Sigmoid colon (tissue), 7 donors: ENCODE measurements around the gene AP5S1. TPM values are rescaled to one million over a fixed set of nuclear protein-coding genes. Genes with fewer than 3 reads are reported as not detected.

ENCODE experiments used
- DNase-seq: peaks from one replicate; pipeline ENCODE4 v3.0.0-alpha.2; 2019
- H3K27ac ChIP-seq, 4 donors: fragments of 200-600 bp; sonication (generic); one replicate each; pipeline ENCODE4 v1.5.1; 2016 to 2019; ENCODE audit warnings: mild to moderate bottlenecking in 1 of 4
- H3K27me3 ChIP-seq, 3 donors: fragments of 200-600 bp; sonication (generic); one replicate each; pipeline ENCODE4 v1.5.1; 2019; ENCODE audit warnings: mild to moderate bottlenecking in 1 of 3
- H3K36me3 ChIP-seq, 4 donors: fragments of 200-600 bp; sonication (generic); one replicate each; pipeline ENCODE4 v1.5.1; 2016 to 2019
- H3K4me1 ChIP-seq, 4 donors: fragments of 200-600 bp; sonication (generic); one replicate each; pipeline ENCODE4 v1.5.1; 2017 to 2019
- H3K4me3 ChIP-seq, 4 donors: fragments of 200-600 bp; sonication (generic); one replicate each; pipeline ENCODE4 v1.5.1; 2017 to 2019; ENCODE audit warnings: mild to moderate bottlenecking in 2 of 4, moderate library complexity in 1 of 4
- H3K9me3 ChIP-seq, 4 donors: fragments of 200-600 bp in 3 of 4; sonication (generic) in 3 of 4; one replicate each; pipeline versions ENCODE4 v1.5.1 to v1.6.1; 2013 to 2019
- CTCF ChIP-seq, 4 experiments: fragments of 450-650 bp in 3 of 4; fragments of 200-600 bp in 1 of 4; IDR thresholded peaks; one replicate each; pipeline ENCODE4 v1.5.1; 2016 to 2019; ENCODE audit warnings: antibody characterized with exemption in 4 of 4, mild to moderate bottlenecking in 3 of 4, moderate library complexity in 2 of 4
- EP300 ChIP-seq, 4 donors: sonication (generic); formaldehyde crosslinking; IDR thresholded peaks; one replicate each; pipeline ENCODE4 v1.6.1; 2017; ENCODE audit warnings: antibody characterized with exemption in 4 of 4
- POLR2A ChIP-seq, 2 donors: fragments of 450-650 bp; IDR thresholded peaks; one replicate each; pipeline ENCODE4 v1.6.1; 2016; ENCODE audit warnings: antibody characterized with exemption in 2 of 2, mild to moderate bottlenecking in 2 of 2, moderate library complexity in 2 of 2
- POLR2AphosphoS5 ChIP-seq, 4 donors: sonication (generic); formaldehyde crosslinking; IDR thresholded peaks; one replicate each; pipeline ENCODE4 v1.6.1; 2017; ENCODE audit warnings: antibody characterized with exemption in 4 of 4
- WGBS, 2 donors: extraction: QIAGEN DNeasy Blood & Tissue Kit; methylation state at CpG; one replicate each; pipeline ENCODE4 v1.1.7; 2013; 5-methylcytosine and 5-hydroxymethylcytosine counted together
- intact Hi-C: fragments of 100-400 bp; cut with DNase I; formaldehyde crosslinking; loops from one replicate; pipeline ENCODE4 v1.15.1; 2023
- polyA plus RNA-seq, 3 donors: library from polyadenylated mRNA; stranded (reverse); fragments of 200-250 nt; gene quantifications; one replicate each; pipeline ENCODE4 v1.2.3, GENCODE V29; 2013
- total RNA-seq, 4 donors: library from RNA; depleted of rRNA; stranded (reverse); fragments of >200 nt; gene quantifications; one replicate each; pipeline ENCODE4 v1.1.0, GENCODE V29; 2016
- donor health status: healthy with polysubstance abuse.
- donor health status: Bipolar disorder and iron deficiency.
- donor health status: healthy.

Gene AP5S1
- total and polyA plus RNA-seq, 7 donors, result 5.4 to 14.5 (median 10.8) TPM

DNA sequence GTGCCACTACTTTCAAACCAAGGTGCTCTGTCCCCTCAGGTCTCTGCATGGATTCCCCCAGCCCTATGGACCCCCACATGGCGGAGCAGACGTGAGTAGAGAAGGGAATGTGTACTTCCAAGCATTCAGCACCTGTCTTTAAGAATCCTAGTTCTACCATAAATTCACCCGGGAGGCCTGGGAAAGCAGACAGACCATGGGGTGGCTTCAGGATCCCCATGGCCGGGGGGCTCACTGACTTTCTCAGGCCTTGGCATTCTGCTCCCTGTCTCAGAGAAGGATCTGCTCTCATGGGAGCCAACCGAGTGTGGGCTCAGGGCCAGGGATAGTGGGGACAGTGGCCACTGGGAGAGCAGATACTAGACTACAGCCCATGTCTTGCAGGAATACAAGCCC, 22.0 kb upstream of the AP5S1 start:
- H3K4me3 ChIP-seq, result no peak overlapping the region
- H3K4me1 ChIP-seq, result peaks cover 0 to 50% (median 44%) of the 10 kb centered on the region in 4 donors
- intact Hi-C loops, result no loop called here
- 69 to 74% methylated on average over 5 of the region's 5 CpGs for WGBS, 2 donors
- H3K27ac ChIP-seq, result peak overlapping the region; percentile 47 to 99 (median 74)
- H3K9me3 ChIP-seq, result no peaks in the 10 kb centered on the region
- H3K36me3 ChIP-seq, result peaks cover 7 to 48% (median 35%) of the 10 kb centered on the region in 4 donors
- TF ChIP-seq POLR2A (IDR thresholded peaks at IDR 0.05) (no peak), POLR2AphosphoS5 (IDR thresholded peaks at IDR 0.05) (no peak), CTCF (IDR thresholded peaks at IDR 0.05) (no peak), EP300 (IDR thresholded peaks at IDR 0.05) (no peak)
- no peaks in the 10 kb centered on the region for H3K27me3 ChIP-seq
- no peak for DNase-seq

DNA sequence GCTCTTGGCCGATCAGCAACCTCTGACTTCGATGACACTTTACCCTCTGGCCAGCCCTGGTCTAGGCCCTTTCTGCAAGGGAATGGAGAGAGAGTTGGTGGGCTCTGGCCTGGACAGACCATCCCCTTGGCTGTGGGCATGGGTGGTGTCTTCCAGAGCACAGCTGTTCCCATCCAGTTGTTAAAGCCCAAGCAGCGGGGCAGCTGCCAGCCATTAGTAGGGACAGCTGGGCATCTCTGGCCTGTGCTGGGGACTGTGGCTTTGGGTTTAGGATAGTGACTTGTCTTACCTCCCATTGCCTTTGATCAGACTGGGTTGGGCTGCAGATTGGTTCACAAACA, 21.5 kb upstream of the AP5S1 start:
- Histone ChIP-seq H3K27ac (peak overlapping the region; percentile 47 to 99 (median 74)), H3K4me1 (peaks cover 0 to 50% (median 44%) of the 10 kb centered on the region in 4 donors), H3K9me3 (no peaks in the 10 kb centered on the region), H3K27me3 (no peaks in the 10 kb centered on the region), H3K36me3 (peaks cover 10 to 53% (median 40%) of the 10 kb centered on the region in 4 donors), H3K4me3 (no peak overlapping the region)
- TF ChIP-seq POLR2A (IDR thresholded peaks at IDR 0.05) (no peak), POLR2AphosphoS5 (IDR thresholded peaks at IDR 0.05) (no peak), CTCF (IDR thresholded peaks at IDR 0.05) (no peak), EP300 (IDR thresholded peaks at IDR 0.05) (no peak)
- intact Hi-C loops, result no loop called here
- DNase-seq, result no peak
- WGBS, 2 donors, result 83 to 92% methylated on average over 3 of the region's 3 CpGs

GRCh38 chr20:3800256-3800877, 20.0 kb upstream of the AP5S1 start:
- Histone ChIP-seq H3K27me3 (no peaks in the 10 kb centered on the region), H3K4me3 (no peak overlapping the region), H3K9me3 (no peaks in the 10 kb centered on the region), H3K36me3 (peaks cover 11 to 68% (median 47%) of the 10 kb centered on the region in 4 donors), H3K27ac (peak overlapping the region in 3 of 4 donors; percentile 15 to 53 (median 50)), H3K4me1 (peaks cover 0 to 49% (median 43%) of the 10 kb centered on the region in 4 donors)
- no peak for DNase-seq
- intact Hi-C loops, result no loop called here
- no peak for TF ChIP-seq CTCF (IDR thresholded peaks at IDR 0.05)
- no peak for TF ChIP-seq POLR2A (IDR thresholded peaks at IDR 0.05)
- TF ChIP-seq EP300 (IDR thresholded peaks at IDR 0.05), result no peak
- 66 to 92% methylated on average over 18 of the region's 18 CpGs for WGBS, 2 donors

DNA sequence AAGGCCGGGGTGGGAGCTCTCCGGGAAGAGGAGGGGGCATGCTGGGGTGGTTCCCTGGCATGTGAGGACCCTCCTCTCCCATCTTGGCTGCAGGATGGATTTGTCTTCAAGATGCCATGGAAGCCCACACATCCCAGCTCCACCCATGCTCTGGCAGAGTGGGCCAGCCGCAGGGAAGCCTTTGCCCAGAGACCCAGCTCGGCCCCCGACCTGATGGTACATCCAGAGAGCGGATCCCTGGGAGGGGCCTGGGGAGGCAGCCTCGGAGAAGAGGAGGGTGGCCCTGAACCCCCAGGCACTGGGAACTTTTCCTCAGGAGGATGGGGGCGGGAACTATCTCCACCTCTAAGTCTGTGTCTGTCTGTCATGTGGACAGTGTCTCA, 19.5 kb upstream of the AP5S1 start:
- 95 to 96% methylated on average over 8 of the region's 8 CpGs for WGBS, 2 donors
- TF ChIP-seq POLR2AphosphoS5 (IDR thresholded peaks at IDR 0.05) (no peak), CTCF (IDR thresholded peaks at IDR 0.05) (no peak), EP300 (IDR thresholded peaks at IDR 0.05) (no peak), POLR2A (IDR thresholded peaks at IDR 0.05) (no peak)
- Histone ChIP-seq H3K27ac (peak overlapping the region in 1 of 4 donors; percentile 53), H3K9me3 (no peaks in the 10 kb centered on the region), H3K27me3 (no peaks in the 10 kb centered on the region), H3K36me3 (peaks cover 11 to 70% (median 47%) of the 10 kb centered on the region in 4 donors), H3K4me3 (no peak overlapping the region), H3K4me1 (peaks cover 0 to 53% (median 46%) of the 10 kb centered on the region in 4 donors)
- DNase-seq, result no peak
- intact Hi-C loops, result no loop called here

- Histone ChIP-seq H3K9me3 (no peaks in the 10 kb centered on the region), H3K4me3 (no peak overlapping the region), H3K27me3 (no peaks in the 10 kb centered on the region), H3K27ac (peak overlapping the region in 1 of 4 donors; percentile 2), H3K4me1 (peaks cover 0 to 56% (median 50%) of the 10 kb centered on the region in 4 donors), H3K36me3 (peaks cover 11 to 70% (median 47%) of the 10 kb centered on the region in 4 donors)
- DNase-seq, result no peak
- 95 to 98% methylated on average over 4 of the region's 4 CpGs for WGBS, 2 donors
- intact Hi-C loops, result no loop called here
- TF ChIP-seq POLR2AphosphoS5 (IDR thresholded peaks at IDR 0.05) (no peak), POLR2A (IDR thresholded peaks at IDR 0.05) (no peak), CTCF (IDR thresholded peaks at IDR 0.05) (no peak), EP300 (IDR thresholded peaks at IDR 0.05) (no peak)
These were observed 19.0 kb upstream of the AP5S1 start for GRCh38 chr20:3801299-3801698.
